HG02884 (cell line): ENCODE results near the gene SMG6.

Experiments used
- ATAC-seq: cut with Tn5 transposase; IDR thresholded peaks from one replicate; pipeline ENCODE4 v1.9.1; 2021; ENCODE audit warnings: mild to moderate bottlenecking, moderate library complexity; ENCODE audit not compliant: unreplicated experiment

SMG6 gene

DNA sequence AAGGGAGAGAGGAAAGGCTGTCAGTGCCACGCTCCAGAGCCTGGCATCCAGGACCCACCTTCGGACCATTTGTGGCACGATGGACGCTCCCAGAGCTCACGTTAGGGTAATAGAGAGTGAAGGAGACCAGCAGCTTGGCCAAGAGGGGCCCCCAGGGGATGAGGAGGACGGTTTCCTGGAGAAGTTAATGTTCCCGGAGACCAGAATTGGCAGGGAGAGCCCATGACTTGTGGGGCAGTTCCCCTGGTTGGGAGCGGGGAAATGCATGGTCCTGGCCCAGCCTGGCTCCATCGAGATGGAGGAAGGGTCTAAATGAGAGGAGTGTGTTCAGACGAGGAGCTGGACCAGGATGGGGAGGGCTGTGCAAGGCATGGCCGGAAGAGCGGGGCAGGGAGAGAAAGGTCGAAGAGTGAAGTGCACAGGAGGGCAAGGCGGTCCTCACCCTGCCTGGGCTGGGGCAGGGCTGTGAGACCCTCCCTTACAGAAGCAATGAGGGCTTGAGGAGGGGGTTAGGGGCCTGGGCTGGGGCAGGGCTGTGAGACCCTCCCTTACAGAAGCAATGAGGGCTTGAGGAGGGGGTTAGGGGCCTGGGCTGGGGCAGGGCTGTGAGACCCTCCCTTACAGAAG lies 251.5 kb downstream of the SMG6 start:
- ATAC-seq: no peak

DNA sequence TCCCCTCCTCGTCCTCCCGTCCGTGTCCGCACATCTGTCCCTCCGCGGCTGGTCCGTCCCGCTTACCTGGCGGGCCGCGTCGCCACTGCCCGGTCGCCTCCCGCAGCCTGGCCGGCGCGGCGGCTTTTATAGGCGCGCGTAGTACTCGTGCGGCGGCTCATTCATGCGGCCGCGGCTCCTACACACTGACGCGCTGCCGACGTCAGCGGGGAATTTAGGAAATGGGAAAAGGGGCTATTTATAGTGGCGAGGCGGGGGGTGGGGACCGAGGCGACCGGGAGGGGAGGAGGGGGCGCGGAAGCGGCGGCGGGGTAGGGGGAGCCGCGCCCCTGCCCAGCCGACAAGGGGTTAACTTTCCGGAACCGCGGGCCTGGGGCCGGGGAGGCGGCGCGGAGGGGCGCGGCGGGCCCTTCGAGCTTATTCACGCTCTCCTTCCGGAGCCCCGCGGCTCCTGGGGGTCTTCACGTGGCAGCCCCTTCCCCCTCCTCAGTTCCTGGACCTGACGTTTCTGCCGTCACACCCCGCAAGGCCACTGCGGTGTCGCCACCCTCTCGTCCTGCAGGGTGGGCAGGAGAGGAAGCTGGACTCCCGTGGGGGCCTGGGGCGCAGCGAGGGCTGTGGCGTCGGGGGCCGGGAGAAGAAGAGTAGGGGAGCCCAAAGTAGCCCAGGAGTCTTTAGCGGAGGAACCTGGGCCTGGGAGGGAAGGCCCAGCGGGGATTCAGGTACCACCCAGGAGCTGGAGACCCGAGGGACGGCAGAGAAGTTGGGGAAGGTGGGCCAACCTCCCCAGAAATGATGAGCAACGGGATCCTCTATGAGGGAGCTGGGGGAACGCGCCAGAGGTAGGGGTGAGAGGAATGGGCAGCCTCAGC lies 252.3 kb downstream of the SMG6 start:
- ATAC-seq: no peak

DNA sequence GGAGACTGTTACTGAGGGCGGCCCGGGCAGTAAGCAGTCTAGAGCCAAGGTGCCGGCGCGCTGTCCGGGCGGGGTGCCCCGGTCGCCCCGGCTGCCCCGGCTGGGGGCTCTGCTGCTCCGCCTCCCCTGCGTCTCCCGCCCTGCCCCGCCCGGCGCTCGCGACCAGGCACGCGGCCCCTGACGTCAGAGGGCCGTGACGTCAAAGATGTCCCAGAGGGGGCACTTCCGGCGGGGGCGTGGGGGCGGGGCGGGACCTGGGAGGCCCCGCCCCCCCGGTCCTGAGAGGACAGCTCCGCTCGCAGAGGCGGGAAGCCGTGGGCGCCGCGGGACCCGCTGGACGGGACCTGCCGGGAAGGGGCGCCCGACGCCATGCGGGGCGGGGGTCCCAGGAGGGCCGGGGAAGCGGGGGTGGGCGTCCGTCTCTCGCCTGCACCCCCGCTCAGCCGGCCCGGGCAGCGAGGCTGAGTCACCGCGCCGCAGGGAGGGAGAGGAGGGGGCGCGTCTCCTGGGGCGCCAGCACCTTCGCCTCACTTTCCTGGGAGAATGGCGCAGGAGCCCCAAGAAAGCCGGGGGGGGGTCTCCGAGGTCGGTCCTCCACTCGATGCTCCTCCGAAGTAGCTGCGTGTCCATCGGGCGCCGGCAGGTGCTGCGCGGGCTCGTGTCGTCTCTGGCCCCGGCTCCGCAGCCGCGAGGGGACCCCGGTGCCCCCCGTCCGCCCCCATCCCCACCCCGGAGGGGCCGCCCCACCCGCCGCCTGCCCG lies 253.1 kb downstream of the SMG6 start:
- ATAC-seq: peak; percentile 4

DNA sequence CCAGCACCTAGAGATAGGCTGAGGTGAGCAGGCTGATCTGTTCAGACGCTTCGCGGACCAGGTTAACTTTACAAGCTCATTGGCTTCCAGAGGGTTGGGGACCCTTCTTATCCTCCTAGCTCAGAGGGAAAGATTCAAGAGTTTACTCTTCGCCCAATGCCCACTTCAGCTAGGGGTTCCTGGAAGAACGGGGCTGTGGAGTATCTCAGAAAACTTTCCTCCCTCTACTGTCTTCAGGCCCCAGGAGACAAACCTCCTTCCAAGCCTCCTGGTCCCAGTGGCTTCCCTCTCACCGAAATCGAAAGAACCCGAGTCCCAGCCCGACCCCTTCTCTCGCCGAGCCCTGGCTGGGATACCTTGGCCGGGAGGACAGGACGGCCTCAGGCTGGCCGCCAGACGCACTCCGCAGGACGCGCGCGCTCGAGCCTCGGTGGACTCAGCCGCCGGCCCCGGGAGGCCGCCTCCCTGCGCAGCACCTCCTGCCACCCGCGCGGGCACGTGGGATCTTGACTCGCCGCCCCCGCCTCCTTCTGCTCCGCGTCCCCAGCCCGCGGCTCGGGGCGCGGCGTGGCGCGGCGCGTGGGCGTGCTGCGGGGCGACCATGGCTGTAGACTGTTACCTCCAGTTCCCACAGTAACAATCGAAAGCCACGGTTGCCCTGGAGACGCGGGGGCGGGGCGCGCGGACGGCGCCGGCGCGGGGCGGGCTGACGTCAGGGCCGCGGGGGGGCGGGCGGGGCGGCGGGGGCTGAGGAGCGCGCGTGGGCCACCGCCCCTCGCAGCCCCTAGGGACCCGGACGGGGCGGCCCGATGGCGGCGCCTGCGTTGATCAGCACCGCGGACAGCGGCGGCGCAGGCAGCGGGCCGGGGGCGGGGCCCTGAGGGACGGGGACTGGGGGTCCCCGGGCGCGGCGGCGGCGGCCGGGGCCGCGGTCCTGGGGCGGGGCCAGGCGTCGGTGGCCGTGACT lies 254.0 kb downstream of the SMG6 start:
- peak; percentile 43 for ATAC-seq

DNA sequence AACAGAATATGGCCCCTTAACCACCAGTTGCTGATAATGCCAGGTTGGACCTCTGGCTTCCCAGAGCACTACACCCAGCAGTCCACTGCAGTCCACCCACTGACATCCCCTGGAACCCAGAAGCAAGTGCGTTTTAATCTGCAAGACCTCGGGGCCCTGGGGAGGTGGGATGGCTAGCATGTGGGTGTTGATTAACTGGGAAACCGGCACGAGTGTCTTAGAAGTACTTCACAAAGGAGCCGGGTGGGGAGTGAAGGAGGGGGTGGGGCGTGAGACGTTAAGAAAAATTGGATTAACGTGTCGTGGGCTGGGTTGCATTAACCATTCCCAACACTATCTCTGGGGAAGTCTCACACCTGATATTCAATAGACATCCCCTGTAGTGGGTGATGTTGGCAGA lies 254.8 kb downstream of the SMG6 start:
- no peak for ATAC-seq

DNA sequence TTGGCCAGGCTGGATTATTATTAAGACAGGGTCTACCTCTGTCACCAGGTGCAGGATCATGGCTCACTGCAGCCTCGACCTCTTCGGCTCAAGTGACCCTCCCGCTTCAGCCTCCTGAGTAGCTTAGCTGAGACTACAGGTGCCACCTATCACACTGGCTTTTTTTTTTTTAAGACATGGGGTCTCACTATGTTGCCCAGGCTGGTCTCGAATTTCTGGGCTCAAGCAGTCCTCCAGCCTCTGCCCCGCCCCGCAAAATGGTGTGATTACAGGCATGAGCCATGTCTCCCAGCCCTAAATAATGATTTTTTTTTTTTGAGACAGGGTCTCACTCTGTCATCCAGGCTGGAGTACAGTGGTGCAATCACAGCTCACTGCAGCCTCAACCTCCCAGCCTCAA lies 256.0 kb downstream of the SMG6 start:
- ATAC-seq: no peak

DNA sequence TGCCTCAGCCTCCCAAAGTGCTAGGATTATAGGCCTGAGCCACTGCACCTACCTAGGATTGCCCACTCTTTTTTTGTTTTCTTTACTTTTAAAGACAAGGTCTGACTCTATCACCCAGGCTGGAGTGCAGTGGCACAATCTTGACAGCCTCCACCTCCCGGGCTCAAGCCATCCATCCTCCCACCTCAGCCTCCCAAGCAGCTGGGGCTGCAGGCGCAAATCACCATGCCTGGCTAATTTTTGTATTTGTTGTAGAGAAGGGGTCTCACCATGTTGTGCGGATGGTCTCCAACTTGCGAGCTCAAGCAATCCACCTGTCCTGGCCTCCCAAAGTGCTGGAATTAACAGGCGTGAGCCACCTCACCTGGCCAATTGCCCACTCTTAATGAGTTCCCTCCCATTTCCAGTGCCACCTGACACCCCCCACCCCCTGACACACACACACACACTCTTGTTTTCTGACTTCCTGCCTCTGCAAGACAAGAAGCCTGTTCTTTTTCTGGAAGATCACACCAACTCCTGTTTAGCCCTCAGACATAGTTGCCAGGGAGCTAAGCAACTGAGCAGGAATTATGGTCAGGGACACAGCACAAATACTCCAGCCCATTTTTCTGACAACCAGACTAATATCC lies 259.2 kb downstream of the SMG6 start:
- no peak for ATAC-seq

DNA sequence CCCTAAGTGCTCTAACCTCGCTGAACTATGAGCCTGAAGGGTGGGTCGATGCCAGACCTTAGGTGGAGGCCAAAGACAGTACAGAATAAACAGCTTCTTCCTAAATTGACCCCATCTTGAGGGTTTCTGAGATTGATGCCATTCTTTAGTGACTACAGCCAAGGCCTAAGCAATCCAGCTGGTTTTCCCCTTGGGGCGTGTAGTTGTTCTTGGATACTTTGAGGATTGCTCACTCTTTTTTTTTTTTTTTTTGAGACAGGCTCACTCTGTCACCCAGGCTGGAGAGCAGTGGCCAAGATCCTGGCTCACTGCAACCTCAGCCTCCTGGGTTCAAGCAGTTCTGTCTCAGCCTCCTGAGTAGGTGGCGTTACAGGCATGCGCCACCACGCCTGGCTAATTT lies 259.8 kb downstream of the SMG6 start:
- no peak for ATAC-seq

DNA sequence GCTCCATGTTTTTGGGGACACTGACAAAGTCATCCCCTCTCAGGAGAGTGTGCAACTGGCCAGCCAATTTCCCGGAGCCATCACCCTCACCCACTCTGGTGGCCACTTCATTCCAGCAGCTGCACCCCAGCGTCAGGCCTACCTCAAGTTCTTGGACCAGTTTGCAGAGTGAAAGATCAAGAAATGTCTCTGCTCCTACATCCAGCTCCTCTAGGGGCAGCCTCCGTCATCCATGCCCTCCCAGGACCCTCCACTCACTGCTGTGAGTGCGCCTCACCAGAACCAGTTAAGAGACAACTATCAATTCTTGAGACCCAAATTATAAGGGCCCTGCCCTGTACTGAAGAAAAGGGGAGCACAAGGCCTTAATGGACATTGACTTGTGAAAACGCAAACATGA lies 260.7 kb downstream of the SMG6 start:
- ATAC-seq: no peak

DNA sequence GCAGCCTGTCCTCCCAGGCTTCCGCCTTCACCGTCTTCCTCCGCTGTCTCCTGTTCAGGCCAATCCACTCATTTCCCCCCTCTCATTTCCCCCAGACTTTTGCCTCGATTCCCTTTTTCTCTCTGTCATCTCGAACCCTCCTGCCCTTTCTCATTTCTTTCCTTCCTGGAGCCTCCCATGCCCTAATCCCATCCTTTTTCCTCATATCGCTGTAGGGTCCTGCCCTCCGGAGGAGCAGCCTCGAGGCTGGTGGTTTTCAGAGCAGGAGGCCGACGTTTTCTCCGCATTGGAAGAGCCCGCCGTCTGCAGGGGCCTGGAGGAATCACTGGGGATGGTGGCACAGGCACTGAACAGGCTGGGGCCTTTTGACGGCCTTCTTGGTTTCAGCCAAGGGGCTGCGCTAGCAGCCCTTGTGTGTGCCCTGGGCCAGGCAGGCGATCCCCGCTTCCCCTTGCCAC lies 261.2 kb downstream of the SMG6 start:
- ATAC-seq: no peak

DNA sequence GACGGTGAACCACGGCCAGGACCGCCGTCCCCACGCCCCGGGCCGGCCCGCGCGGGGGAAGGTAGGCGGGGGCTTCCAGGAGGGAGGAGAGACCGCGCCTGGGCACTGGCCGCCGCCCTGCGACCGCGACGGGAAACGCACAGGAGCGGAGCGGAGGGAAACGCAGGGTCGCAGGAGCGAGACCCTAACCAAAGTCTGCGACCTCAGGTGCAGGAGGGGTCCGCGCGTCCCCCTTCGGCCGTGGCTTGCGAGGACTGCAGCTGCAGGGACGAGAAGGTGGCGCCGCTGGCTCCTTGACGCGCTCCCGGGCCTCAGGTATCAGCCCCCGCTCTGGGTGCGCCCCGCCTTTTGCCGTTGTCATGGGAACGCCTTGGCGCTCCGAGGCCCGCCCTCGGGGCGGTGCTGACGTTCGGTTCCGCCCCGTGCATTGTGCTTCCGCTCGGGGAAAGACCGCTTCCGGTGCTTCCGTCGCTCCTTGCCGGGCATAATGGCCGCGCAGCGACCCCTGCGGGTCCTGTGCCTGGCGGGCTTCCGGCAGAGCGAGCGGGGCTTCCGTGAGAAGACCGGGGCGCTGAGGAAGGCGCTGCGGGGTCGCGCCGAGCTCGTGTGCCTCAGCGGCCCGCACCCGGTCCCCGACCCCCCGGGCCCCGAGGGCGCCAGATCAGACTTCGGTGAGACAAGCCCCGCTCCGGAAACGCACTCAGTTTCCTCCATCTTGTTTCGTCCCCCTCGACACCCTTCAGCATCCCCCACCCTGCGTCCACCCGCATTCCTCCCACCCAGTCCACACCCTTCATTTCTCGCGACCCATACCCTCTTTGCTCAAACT lies 261.8 kb downstream of the SMG6 start, which contains the start of gene OVCA2:
TSS of gene OVCA2 (plus strand) at position 462 of the 829 bp plus-strand sequence. CDS start at position 488, 26 bp downstream.
- ATAC-seq: peak; percentile 83

DNA sequence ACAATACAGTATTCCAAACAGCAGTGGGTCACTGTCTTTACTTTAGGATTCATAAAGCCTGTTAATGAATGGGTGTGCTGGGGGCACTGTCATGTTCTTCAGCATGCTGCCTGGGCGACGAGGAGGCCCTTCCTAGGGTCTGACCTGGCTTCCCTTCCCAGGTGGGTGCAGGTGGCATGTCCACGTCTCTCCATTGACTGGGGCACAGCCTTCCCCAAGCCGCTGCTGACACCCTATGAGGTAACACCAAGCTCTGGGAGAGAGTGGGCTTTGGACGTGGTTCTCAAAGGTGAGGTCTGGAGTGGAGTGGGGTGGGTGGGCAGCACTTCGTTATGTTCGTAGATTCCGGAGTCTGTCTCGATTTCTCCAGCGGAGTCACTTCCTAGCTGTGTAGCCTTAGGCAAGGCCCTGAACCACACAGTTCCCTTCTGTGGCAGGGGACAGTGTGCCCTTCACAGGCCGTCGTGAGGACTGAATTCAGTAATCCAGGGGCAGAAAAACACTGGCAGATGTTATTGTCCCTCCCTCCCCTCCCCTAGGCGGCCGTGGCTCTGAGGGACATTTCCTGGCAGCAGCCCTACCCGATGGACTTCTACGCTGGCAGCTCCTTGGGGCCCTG lies 262.5 kb downstream of the SMG6 start:
- no peak for ATAC-seq

DNA sequence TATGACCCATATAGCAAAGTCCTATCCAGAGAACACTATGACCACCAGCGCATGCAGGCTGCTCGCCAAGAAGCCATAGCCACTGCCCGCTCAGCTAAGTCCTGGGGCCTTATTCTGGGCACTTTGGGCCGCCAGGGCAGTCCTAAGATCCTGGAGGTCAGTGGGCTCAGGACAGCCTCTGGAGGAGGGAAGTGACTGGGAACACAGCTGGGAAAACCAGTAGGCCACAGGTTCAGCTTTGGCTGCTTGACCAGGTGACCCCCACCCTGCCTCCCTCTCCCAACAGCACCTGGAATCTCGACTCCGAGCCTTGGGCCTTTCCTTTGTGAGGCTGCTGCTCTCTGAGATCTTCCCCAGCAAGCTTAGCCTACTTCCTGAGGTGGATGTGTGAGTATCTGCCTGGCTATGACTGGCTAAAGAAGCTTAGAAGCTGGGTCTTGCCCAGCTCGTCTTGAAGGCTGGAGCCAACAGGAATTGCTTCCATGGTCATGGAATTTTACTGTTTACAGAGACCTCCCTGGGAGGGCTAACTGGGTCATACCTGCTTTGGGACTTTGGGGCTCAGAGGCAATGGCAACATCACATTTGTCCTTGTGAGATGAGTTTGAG lies 263.3 kb downstream of the SMG6 start:
- no peak for ATAC-seq

DNA sequence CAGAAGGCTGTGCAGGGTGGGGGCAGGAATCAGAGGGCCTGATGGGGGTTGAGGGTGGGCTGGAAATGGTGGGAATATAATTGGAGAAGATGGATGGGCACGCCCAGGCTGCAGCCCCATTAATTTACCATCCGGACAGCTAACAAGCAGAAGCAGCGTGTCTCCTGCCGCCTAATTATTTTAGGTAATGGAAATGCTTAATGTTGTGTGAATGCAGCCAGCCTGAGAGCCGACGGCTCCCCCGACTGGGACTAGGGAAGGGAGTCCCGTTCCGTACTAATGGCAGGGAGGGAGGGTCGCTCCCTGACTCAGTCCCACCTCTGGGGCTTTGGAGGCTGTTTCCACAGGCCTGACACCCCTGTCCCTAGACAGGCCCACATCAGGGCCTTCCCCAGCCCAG lies 266.4 kb downstream of the SMG6 start:
- ATAC-seq: no peak

DNA sequence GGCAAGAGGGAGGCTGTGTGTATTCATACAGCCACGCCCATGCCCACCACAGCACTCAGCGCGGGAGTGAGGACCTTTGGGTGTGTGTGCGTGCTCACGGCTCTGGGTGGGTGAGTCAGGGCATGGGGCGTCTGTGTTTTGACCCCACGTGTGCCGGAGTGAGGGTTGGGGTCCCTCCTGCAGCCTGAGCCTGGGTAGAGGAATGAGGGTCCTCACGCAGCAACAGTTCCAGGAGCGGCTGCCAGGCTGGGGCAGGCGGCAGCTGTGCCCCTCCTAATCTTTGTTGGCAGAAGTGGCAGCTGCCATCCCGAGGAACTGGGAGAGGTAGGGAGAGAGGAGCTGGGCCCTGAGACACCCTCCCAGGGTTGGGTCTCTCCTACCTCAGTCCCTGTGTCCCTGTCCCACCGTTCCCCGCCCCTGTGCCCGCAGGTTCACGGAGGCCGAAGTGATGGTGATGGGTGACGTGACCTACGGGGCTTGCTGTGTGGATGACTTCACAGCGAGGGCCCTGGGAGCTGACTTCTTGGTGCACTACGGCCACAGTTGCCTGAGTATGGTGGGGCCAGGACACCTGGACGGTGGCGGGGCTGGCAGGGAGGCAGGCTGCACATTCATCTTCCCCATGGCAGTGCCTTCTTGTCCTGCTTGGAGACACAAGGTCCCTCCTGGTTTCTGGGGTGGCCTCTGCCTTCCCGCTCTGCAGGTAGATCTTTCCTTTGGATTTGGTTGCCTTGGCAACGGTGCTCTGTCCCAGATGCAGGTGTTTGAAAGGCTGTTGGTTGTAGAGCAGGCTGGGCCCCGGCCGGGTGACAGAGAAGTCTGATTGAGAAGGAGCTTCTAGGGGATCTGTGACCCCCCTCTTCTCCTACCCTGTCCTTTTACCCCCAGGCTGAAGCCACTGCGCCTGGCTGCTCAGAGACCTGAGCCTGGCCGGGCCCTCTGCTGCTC lies 267.8 kb downstream of the SMG6 start:
- no peak for ATAC-seq

DNA sequence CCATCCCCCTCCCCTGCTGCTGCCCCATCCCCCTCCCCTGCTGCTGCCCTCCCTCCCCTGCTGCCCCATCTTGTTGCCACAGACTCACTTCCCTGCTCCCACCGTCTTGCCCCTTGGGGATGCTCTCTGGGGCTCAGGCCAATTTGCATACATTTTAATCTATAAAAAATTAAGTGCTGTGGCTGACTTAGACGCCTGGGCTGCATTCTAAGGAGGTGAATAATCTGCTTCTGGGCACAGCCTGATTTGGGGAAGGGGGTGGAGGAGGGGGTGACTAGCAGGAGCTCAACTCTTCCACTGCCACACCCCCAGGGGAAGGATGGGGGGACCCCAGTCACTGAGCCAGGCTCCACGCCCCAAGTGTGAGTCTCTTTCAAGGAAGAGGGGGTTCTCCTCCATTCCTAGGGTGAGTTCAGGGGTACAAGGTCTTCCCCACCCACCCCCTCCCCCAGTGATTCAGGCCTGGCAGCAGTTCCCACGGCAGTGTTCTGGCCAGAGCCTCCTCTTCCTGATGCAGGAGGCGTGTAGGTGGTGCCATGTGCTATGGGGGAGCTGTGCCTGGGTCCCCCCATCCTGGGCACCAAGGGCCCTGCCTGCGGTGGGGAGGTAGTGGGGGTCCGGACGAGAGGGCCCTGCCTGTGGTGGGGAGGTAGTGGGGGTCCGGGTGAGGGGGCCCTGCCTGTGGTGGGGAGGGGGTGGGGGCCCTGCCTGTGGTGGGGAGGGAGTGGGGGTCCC lies 268.6 kb downstream of the SMG6 start:
- no peak for ATAC-seq
